ENCODE results near the gene VSTM2L.

- no peak for TF ChIP-seq CTCF (IDR thresholded peaks at IDR 0.05)
- no peak for TF ChIP-seq POLR2A (IDR thresholded peaks at IDR 0.05)
Measured at GRCh38 chr20:37872161-37872560, 30.8 kb upstream of the VSTM2L start.
